ENCODE results near the gene ASCC2.

DNA sequence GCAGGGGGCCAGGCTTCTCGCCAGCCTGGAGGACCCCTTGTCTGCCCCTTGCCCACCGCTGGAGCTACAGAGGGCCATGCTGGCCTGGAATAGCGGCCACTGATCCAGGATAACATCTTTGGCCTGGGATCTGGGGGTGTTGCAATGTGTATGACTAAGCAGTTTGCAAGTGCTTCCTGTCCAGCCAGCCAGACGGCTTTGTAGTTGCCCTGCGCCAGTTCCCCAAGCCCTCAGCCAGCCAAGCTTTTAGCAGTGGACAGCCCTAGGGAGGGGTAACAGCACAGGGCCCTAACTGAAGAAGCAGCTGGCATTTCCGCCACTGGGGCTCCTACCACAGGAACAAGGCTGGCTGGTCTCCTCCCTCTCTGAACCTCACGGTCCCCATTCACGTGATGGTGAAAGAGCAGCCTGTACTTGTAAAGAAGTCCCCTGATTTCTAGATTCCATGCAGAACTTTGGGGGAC is 38.8 kb downstream of the ASCC2 start:
- TF ChIP-seq, protein P1, sequence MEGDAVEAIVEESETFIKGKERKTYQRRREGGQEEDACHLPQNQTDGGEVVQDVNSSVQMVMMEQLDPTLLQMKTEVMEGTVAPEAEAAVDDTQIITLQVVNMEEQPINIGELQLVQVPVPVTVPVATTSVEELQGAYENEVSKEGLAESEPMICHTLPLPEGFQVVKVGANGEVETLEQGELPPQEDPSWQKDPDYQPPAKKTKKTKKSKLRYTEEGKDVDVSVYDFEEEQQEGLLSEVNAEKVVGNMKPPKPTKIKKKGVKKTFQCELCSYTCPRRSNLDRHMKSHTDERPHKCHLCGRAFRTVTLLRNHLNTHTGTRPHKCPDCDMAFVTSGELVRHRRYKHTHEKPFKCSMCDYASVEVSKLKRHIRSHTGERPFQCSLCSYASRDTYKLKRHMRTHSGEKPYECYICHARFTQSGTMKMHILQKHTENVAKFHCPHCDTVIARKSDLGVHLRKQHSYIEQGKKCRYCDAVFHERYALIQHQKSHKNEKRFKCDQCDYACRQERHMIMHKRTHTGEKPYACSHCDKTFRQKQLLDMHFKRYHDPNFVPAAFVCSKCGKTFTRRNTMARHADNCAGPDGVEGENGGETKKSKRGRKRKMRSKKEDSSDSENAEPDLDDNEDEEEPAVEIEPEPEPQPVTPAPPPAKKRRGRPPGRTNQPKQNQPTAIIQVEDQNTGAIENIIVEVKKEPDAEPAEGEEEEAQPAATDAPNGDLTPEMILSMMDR (IDR thresholded peaks at IDR 0.05): no peak
- TF ChIP-seq POLR2A (IDR thresholded peaks at IDR 0.05): no peak
